Measurements from ENCODE around the gene CRYL1.

GRCh38 chr13:20506696-20507095 lies 19.0 kb downstream of the CRYL1 start:
- TF ChIP-seq RCOR1 (IDR thresholded peaks at IDR 0.05; ENCODE audit: low read length) (no peak), PBX3 (IDR thresholded peaks at IDR 0.05) (no peak), CTCF (IDR thresholded peaks at IDR 0.05) (no peak), USF2 (IDR thresholded peaks at IDR 0.05; ENCODE audit: borderline replicate concordance, low read depth, low read length) (no peak), POLR2AphosphoS5 (IDR thresholded peaks at IDR 0.05; ENCODE audit: low read depth, low read length) (no peak), TAF1 (IDR thresholded peaks at IDR 0.05; ENCODE audit: borderline replicate concordance, low read depth, low read length) (no peak), EP300 (IDR thresholded peaks at IDR 0.05; ENCODE audit: borderline replicate concordance in 1 of 2, low read depth in 1 of 2, low read length in 1 of 2) (no peak), USF1 (IDR thresholded peaks at IDR 0.05; ENCODE audit: borderline replicate concordance, low read depth) (no peak)

Data from SK-N-SH (cell line).